Mesothelial cell of epicardium (in vitro differentiated cells): ENCODE measurements around the gene GRK6. TPM values are rescaled to one million over a fixed set of nuclear protein-coding genes. Genes with fewer than 3 reads are reported as not detected.

Experiments used
- DNase-seq, 2 experiments: peaks; one replicate each; pipeline ENCODE4 v3.0.0; 2021; ENCODE audit warnings: low spot score in 2 of 2; ENCODE audit not compliant: unreplicated experiment in 2 of 2
- H3K27ac Mint-ChIP-seq: 2 replicates; pipeline ENCODE4 v1.8.0; 2021; ENCODE audit warnings: mixed read lengths
- H3K27me3 Mint-ChIP-seq: 2 replicates; pipeline ENCODE4 v1.8.0; 2021; ENCODE audit warnings: low read depth, mixed read lengths
- H3K36me3 Mint-ChIP-seq: 2 replicates; pipeline ENCODE4 v1.8.0; 2021; ENCODE audit warnings: mixed read lengths
- H3K4me1 Mint-ChIP-seq: 2 replicates; pipeline ENCODE4 v1.8.0; 2021; ENCODE audit warnings: mixed read lengths
- H3K4me3 Mint-ChIP-seq: 2 replicates; pipeline ENCODE4 v1.8.0; 2021; ENCODE audit warnings: mild to moderate bottlenecking, moderate library complexity, mixed read lengths
- H3K9me3 Mint-ChIP-seq: 2 replicates; pipeline ENCODE4 v1.8.0; 2021; ENCODE audit warnings: mixed read lengths
- CTCF ChIP-seq: fragments of 200-600 bp; sonication (generic); IDR thresholded peaks from one replicate; pipeline ENCODE4 v1.5.0; 2021; ENCODE audit warnings: antibody characterized with exemption; ENCODE audit not compliant: unreplicated experiment
- total RNA-seq: library from RNA; stranded (reverse); gene quantifications from 3 replicates; pipeline ENCODE4 v1.2.1, GENCODE V29; 2021

GRK6 gene
- total RNA-seq, 1 donor from 2014 or later: 48.2 TPM

GRCh38 chr5:177427919-177428573, 1.6 kb downstream of the GRK6 start:
- no peaks in the 10 kb centered on the region for H3K27me3 Mint-ChIP-seq

GRCh38 chr5:177428574-177429217, 2.2 kb downstream of the GRK6 start:
- Mint-ChIP-seq H3K4me3 (peak overlapping the region; percentile 24), H3K9me3 (no peaks in the 10 kb centered on the region), H3K36me3 (peaks cover 2% of the 10 kb centered on the region), H3K4me1 (peaks cover 23% of the 10 kb centered on the region), H3K27me3 (no peaks in the 10 kb centered on the region), H3K27ac (no peak overlapping the region)
- TF ChIP-seq CTCF: no peak
- no peak for DNase-seq

More at GRCh38 chr5:177427919-177428573, 1.6 kb downstream of the GRK6 start:
- Mint-ChIP-seq H3K4me1 (peaks cover 23% of the 10 kb centered on the region), H3K27ac (peak overlapping the region; percentile 89), H3K36me3 (no peaks in the 10 kb centered on the region), H3K4me3 (peak overlapping the region; percentile 79), H3K9me3 (no peaks in the 10 kb centered on the region)
- no peak for DNase-seq
- TF ChIP-seq CTCF: no peak

- Mint-ChIP-seq H3K27ac (peak overlapping the region; percentile 50), H3K27me3 (no peaks in the 10 kb centered on the region), H3K9me3 (no peaks in the 10 kb centered on the region), H3K36me3 (peaks cover 2% of the 10 kb centered on the region), H3K4me3 (peak overlapping the region; percentile 24), H3K4me1 (peaks cover 23% of the 10 kb centered on the region)
- TF ChIP-seq CTCF: no peak
- DNase-seq: no peak
Observed at GRCh38 chr5:177429248-177430040, 3.0 kb downstream of the GRK6 start.

GRCh38 chr5:177430140-177430951, 3.9 kb downstream of the GRK6 start:
- Mint-ChIP-seq H3K36me3 (peaks cover 2% of the 10 kb centered on the region), H3K9me3 (no peaks in the 10 kb centered on the region), H3K4me1 (peaks cover 23% of the 10 kb centered on the region), H3K27me3 (no peaks in the 10 kb centered on the region), H3K4me3 (no peak overlapping the region), H3K27ac (no peak overlapping the region)
- no peak for DNase-seq
- TF ChIP-seq CTCF: no peak

GRCh38 chr5:177430972-177431316, 4.5 kb downstream of the GRK6 start:
- H3K27ac Mint-ChIP-seq: no peak overlapping the region
- no peaks in the 10 kb centered on the region for H3K27me3 Mint-ChIP-seq
- no peak overlapping the region for H3K4me3 Mint-ChIP-seq
- TF ChIP-seq CTCF: no peak
- H3K9me3 Mint-ChIP-seq: no peaks in the 10 kb centered on the region
- H3K4me1 Mint-ChIP-seq: peaks cover 19% of the 10 kb centered on the region
- peaks cover 3% of the 10 kb centered on the region for H3K36me3 Mint-ChIP-seq
- DNase-seq: no peak
